K562 (cell line): Measurements from ENCODE around the gene TMPRSS9. TPM values are rescaled to one million over a fixed set of nuclear protein-coding genes. Genes with fewer than 3 reads are reported as not detected.
A peak's percentile ranks its signal among the peaks of the same experiment; 100 is the strongest.

ENCODE experiments used
- ATAC-seq: fragments of 200-7000 bp; cut with Tn5 transposase; 3 replicates; pipeline ENCODE4 v1.9.1; 2020; ENCODE audit warnings: moderate library complexity
- BruUV-seq: library from RNA; stranded (reverse); fragments of 400-500 nt; replicated peaks from 2 replicates; lab custom pipeline; 2021; lab: Mats Ljungman, UMichigan
- CTCF ChIA-PET: fragments of 300-600 bp; formaldehyde crosslinking; extraction: SDS; loops from one replicate; lab custom pipeline; 2021; ENCODE audit warnings: low intra/inter-chr PET ratio; lab: Yijun Ruan, JAX
- POLR2A ChIA-PET: fragments of 300-600, 350-650 bp; sonication (Branson Sonifier 250); formaldehyde crosslinking; extraction: SDS; loops from one replicate; lab custom pipeline; 2021; ENCODE audit warnings: antibody characterized with exemption, inconsistent platforms; lab: Yijun Ruan, JAX
- DNase-seq, 4 experiments: peaks; one replicate each; pipeline versions ENCODE4 v3.0.0 to v3.0.0-alpha.2; 2011 to 2018; ENCODE audit warnings: low spot score in 3 of 4, mixed read lengths in 3 of 4; ENCODE audit errors: extremely low read depth in 1 of 4
- FAIRE-seq: peaks from 2 replicates; lab custom pipeline; 2011; peaks lifted over from hg19 to GRCh38; lab: Jason Lieb, UNC
- H2AFZ ChIP-seq: 2 replicates; pipeline ENCODE4 v1.6.0; 2011; ENCODE audit warnings: low read depth, low read length, control low read depth, inconsistent platforms
- H3K27ac ChIP-seq: fragments of 200-600 bp; 3 replicates; pipeline ENCODE4 v1.8.0; 2011; ENCODE audit warnings: low read depth, mild to moderate bottlenecking, control low read depth, inconsistent platforms, low read length, moderate library complexity, mixed read lengths; ENCODE audit errors: extremely low read depth
- H3K27me3 ChIP-seq, 2 experiments: fragments of 300-600 bp in 1 of 2; 2 replicates in 1 of 2; 3 replicates in 1 of 2; pipeline versions ENCODE4 v1.6.0 to v1.8.0; 2011; ENCODE audit warnings: inconsistent platforms in 2 of 2, low read length in 2 of 2, mild to moderate bottlenecking in 1 of 2, mixed read lengths in 1 of 2, moderate library complexity in 1 of 2; ENCODE audit not compliant: control insufficient read depth in 2 of 2, insufficient read depth in 2 of 2
- H3K36me3 ChIP-seq: fragments of 300-600 bp; 3 replicates; pipeline ENCODE4 v1.8.0; 2011; ENCODE audit warnings: mild to moderate bottlenecking, low read length, inconsistent platforms; ENCODE audit not compliant: control insufficient read depth, insufficient read depth
- H3K4me1 ChIP-seq, 2 experiments: fragments of 200-600 bp in 1 of 2; replicated peaks in 1 of 2; 2 replicates in 1 of 2; 3 replicates in 1 of 2; pipeline versions ENCODE4 v1.5.1 to v1.8.0; 2011; ENCODE audit warnings: inconsistent platforms in 2 of 2, low read length in 2 of 2, mild to moderate bottlenecking in 1 of 2, mixed read lengths in 1 of 2, moderate library complexity in 1 of 2; ENCODE audit not compliant: control insufficient read depth in 2 of 2, insufficient read depth in 2 of 2
- H3K4me2 ChIP-seq: 2 replicates; pipeline ENCODE4 v1.6.1; 2011; ENCODE audit warnings: low read length, control low read depth, inconsistent platforms, mixed read lengths; ENCODE audit not compliant: insufficient read depth
- H3K4me3 ChIP-seq: fragments of 200-600 bp; sonication (generic), shearing (Covaris generic); 2 replicates; pipeline ENCODE4 v1.5.1; 2016; ENCODE audit warnings: control low read depth, inconsistent platforms
- H3K79me2 ChIP-seq: fragments of 200-600 bp; 3 replicates; pipeline ENCODE4 v1.8.0; 2011; ENCODE audit warnings: low read length, inconsistent platforms; ENCODE audit not compliant: control insufficient read depth, insufficient read depth
- H3K9ac ChIP-seq, 2 experiments: 2 replicates each; pipeline versions ENCODE4 v1.6.0 to v1.6.1; 2011; ENCODE audit warnings: low read depth in 2 of 2, low read length in 2 of 2, control low read depth in 1 of 2, inconsistent platforms in 1 of 2, mild to moderate bottlenecking in 1 of 2, mixed read lengths in 1 of 2; ENCODE audit not compliant: insufficient read depth in 1 of 2
- H3K9me1 ChIP-seq: one replicate; pipeline ENCODE4 v1.6.0; 2011; ENCODE audit warnings: inconsistent platforms, mild to moderate bottlenecking, low read length, moderate library complexity; ENCODE audit not compliant: control insufficient read depth, insufficient read depth
- H3K9me3 ChIP-seq: replicated peaks from 2 replicates; pipeline ENCODE4 v1.5.1; 2011; ENCODE audit warnings: low read depth, low read length, inconsistent platforms; ENCODE audit not compliant: control insufficient read depth, insufficient read depth
- H4K20me1 ChIP-seq: replicated peaks from 2 replicates; pipeline ENCODE4 v1.6.1; 2011; ENCODE audit warnings: low read length, inconsistent platforms, mixed read lengths; ENCODE audit not compliant: control insufficient read depth, insufficient read depth
- EZH2 ChIP-seq: IDR thresholded peaks from 2 replicates; pipeline ENCODE4 v1.6.1; 2012; ENCODE audit warnings: low read depth, mild to moderate bottlenecking, inconsistent platforms, low read length, borderline replicate concordance
- POLR2G ChIP-seq: fragments of 200-400 bp; formaldehyde crosslinking; IDR thresholded peaks from 2 replicates; pipeline ENCODE4 v1.6.1; 2017; ENCODE audit warnings: low read depth, mild to moderate bottlenecking, antibody characterized with exemption, low read length, moderate library complexity
- RBFOX2 ChIP-seq: fragments of 200-400 bp; formaldehyde crosslinking; IDR thresholded peaks from 2 replicates; pipeline ENCODE4 v1.6.1; 2017; ENCODE audit warnings: low read depth, mild to moderate bottlenecking, low read length, moderate library complexity
- ZBTB33 ChIP-seq: sonication (generic); formaldehyde crosslinking; IDR thresholded peaks from 2 replicates; pipeline ENCODE4 v1.8.1; 2023; ENCODE audit warnings: mild to moderate bottlenecking, missing genetic modification reagents
- ZNF561 ChIP-seq: fragments of 450-650 bp; formaldehyde crosslinking; conservative IDR thresholded peaks from 2 replicates; pipeline ENCODE4 v1.4.0; 2020; ENCODE audit warnings: mild to moderate bottlenecking, moderate library complexity
- WGBS: fragments of 100-300 bp; shearing (Covaris generic); methylation state at CpG from one replicate; pipeline ENCODE4 v1.1.6; 2016; ENCODE audit warnings: low coverage, mixed read lengths; ENCODE audit not compliant: insufficient coverage; ENCODE audit errors: missing lambda C conversion rate; 5-methylcytosine and 5-hydroxymethylcytosine counted together
- in situ Hi-C: fragments of 300-500 bp; cut with MboI; formaldehyde crosslinking; loops from 4 replicates; pipeline ENCODE4 v1.15.0; 2018; ENCODE audit warnings: inconsistent platforms, mixed read lengths
- intact Hi-C: fragments of 100-400 bp; cut with micrococcal nuclease; formaldehyde crosslinking; loops from 2 replicates; pipeline ENCODE4 v1.14.2; 2022
- polyA plus RNA-seq, 8 experiments: library from polyadenylated mRNA; depleted of rRNA in 4 of 8; stranded (reverse) in 5 of 8; unstranded in 3 of 8; fragments of >200 nt; fragmentation: Nextera tagmentation in 2 of 8; fragmentation: Illumina TruSeq in 1 of 8; extraction: Ambion mirVana in 2 of 8; extraction: Trizol in 1 of 8; gene quantifications; 2 replicates each; pipeline versions ENCODE4 v1.2.1 to v1.2.3, GENCODE V29; 2011 to 2014; ENCODE audit warnings: inconsistent platforms in 1 of 8, missing spikeins in 1 of 8
- total RNA-seq, 7 experiments: library from RNA; depleted of rRNA in 6 of 7; stranded (reverse); fragments of >200 nt in 6 of 7; fragmentation: Illumina TruSeq in 2 of 7; extraction: Trizol in 2 of 7; gene quantifications; 2 replicates each; pipeline versions ENCODE4 v1.2.1 to v1.2.3, GENCODE V29; 2011 to 2021; ENCODE audit warnings: low replicate concordance in 1 of 7

TMPRSS9 gene
- total and polyA plus RNA-seq, 9 of the 15 experiments (the other 6 are each of a cell fraction or from before 2014, with no cell fraction given): 0.01 to 0.03 TPM; not detected in 7

GRCh38 chr19:2423915-2424685, 64.0 kb downstream of the TMPRSS9 start:
- TF ChIP-seq EZH2 (no peak), RBFOX2 (peak; percentile 60), ZBTB33 (CRISPR knock-in tag) (peak; percentile 47; the same call in 1 of the 2 replicates), ZNF561 (CRISPR knock-in tag) (no peak), POLR2G (peak; percentile 65)
- H3K27me3 ChIP-seq: no peaks in the 10 kb centered on the region
- no peaks in the 10 kb centered on the region for H3K9me1 ChIP-seq
- in situ Hi-C loops (no loop called here), intact Hi-C loops (no loop called here)
- no peak overlapping the region for H3K27ac ChIP-seq
- ChIA-PET POLR2A (interaction anchor here (0.6 to 1.5 kb wide), 4 partner anchors 10 to 147 kb away, joined by 3 to 6 read pairs (median 3); no protein-coding TSS in a partner anchor), CTCF (no interaction called here)
- no peaks in the 10 kb centered on the region for H3K9me3 ChIP-seq
- peak overlapping the region in 1 of 2 experiments; percentile 9; a peak in 1 of 4 replicates for H3K9ac ChIP-seq
- BruUV-seq: no TSS peak
- H3K36me3 ChIP-seq: peaks cover 57% of the 10 kb centered on the region; the same call in 2 of the 3 replicates
- H3K79me2 ChIP-seq: peaks cover 43% of the 10 kb centered on the region
- no peak overlapping the region for H3K4me3 ChIP-seq
- DNase-seq: peak in 1 of 4 experiments; percentile 33
- no peak for FAIRE-seq
- H2AFZ ChIP-seq: no peak overlapping the region
- H3K4me2 ChIP-seq: no peak overlapping the region
- H3K4me1 ChIP-seq: peaks cover 11 to 64% of the 10 kb centered on the region in 2 experiments; a peak in 4 of 5 replicates
- 94% methylated on average over 11 of the region's 46 CpGs for WGBS
- peaks cover 10% of the 10 kb centered on the region; the same call in 1 of the 2 replicates for H4K20me1 ChIP-seq
- ATAC-seq: no peak
